ENCODE measurements around the gene HOXA7.

Gene HOXA7

GRCh38 chr7:27124902-27125689 lies 31.4 kb downstream of the HOXA7 start:
- TF ChIP-seq CTCF (IDR thresholded peaks at IDR 0.05) = no peak
- no peak for TF ChIP-seq ZFX (IDR thresholded peaks at IDR 0.05; ENCODE audit: borderline replicate concordance)
- H3K27ac ChIP-seq = no peak overlapping the region

GRCh38 chr7:27124096-27124901 lies 32.2 kb downstream of the HOXA7 start:
- TF ChIP-seq ZFX (IDR thresholded peaks at IDR 0.05; ENCODE audit: borderline replicate concordance) (no peak), CTCF (IDR thresholded peaks at IDR 0.05) (no peak)
- H3K27ac ChIP-seq = no peak overlapping the region

- no peak overlapping the region for H3K27ac ChIP-seq
- TF ChIP-seq CTCF (IDR thresholded peaks at IDR 0.05) (no peak), ZFX (IDR thresholded peaks at IDR 0.05; ENCODE audit: borderline replicate concordance) (no peak)
Measured at GRCh38 chr7:27123477-27124053, 32.9 kb downstream of the HOXA7 start.

- TF ChIP-seq ZFX (IDR thresholded peaks at IDR 0.05; ENCODE audit: borderline replicate concordance) (no peak), CTCF (IDR thresholded peaks at IDR 0.05) (no peak)
- peak overlapping the region; percentile 71 for H3K27ac ChIP-seq
Measured at GRCh38 chr7:27123007-27123476, 33.4 kb downstream of the HOXA7 start.

GRCh38 chr7:27122077-27122910 lies 34.2 kb downstream of the HOXA7 start:
- TF ChIP-seq ZFX (IDR thresholded peaks at IDR 0.05; ENCODE audit: borderline replicate concordance) (no peak), CTCF (IDR thresholded peaks at IDR 0.05) (no peak)
- H3K27ac ChIP-seq = peak overlapping the region; percentile 71

GRCh38 chr7:27121684-27122076 lies 34.8 kb downstream of the HOXA7 start:
- peak overlapping the region; percentile 71 for H3K27ac ChIP-seq

More at GRCh38 chr7:27121684-27122076, 34.8 kb downstream of the HOXA7 start:
- no peak for TF ChIP-seq ZFX (IDR thresholded peaks at IDR 0.05; ENCODE audit: borderline replicate concordance)
- no peak for TF ChIP-seq CTCF (IDR thresholded peaks at IDR 0.05)
